ENCODE data around the gene GOLGA6A.

Gene GOLGA6A

DNA sequence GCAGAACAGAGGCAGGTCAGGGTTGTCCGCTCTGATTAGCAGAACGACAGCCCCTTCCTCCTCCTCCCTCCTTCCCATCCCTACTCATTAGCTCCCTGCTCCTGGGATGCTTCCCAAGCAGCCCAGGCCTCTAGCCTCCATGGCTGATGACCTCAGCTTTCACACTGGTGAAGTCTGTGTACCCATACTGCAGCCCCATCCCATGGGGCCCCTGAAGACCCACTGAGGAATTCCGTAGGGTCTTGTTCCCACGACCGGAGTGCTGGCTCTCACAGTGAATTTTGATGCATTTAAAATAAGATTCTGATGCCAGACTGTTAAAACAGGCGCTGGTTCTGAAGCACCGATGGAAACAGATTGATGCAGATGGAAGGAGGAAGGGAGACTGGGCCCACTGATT, 36.1 kb downstream of the GOLGA6A start:
- Mint-ChIP-seq H3K36me3 (no peaks in the 10 kb centered on the region), H3K4me3 (no peak overlapping the region), H3K4me1 (peaks cover 12% of the 10 kb centered on the region), H3K9me3 (no peaks in the 10 kb centered on the region), H3K27ac (no peak overlapping the region)
- DNase-seq (ENCODE audit: low spot score in 2 of 2) (no peak), ATAC-seq (no peak)

DNA sequence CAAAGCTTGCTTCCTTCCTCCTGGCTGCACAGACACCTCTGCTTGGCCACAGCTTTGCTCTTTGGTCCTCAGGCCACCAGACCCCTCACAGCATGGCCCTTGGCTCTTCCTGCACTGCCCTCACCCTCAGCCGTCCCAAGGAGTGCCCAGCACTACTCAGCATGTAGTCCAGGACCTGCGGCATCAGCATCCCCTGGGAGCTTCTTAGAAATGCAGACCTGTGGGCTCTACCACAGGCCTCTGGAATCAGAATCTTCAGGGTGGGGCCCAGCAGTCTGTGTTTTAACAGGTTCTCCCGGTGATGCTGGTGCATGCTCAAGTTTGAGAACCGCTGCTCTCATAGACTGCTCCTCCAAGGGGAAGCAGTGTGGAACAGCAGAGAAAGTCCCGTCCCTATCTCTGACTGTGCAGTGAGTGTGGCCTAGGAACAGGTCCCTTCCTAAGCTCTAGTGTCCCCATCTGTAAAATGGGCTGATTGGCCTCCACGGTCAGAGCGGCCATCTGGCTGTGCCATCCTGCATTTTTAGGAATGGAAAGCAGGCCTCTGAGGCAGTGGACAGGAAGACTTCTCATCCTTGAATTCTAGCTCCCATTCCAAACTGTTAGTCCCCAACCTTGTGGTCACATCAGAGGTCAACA, 36.6 kb downstream of the GOLGA6A start:
- ATAC-seq (no peak), DNase-seq (ENCODE audit: low spot score in 2 of 2) (no peak)
- no peaks in the 10 kb centered on the region for H3K36me3 Mint-ChIP-seq
- no peaks in the 10 kb centered on the region for H3K9me3 Mint-ChIP-seq
- H3K27ac Mint-ChIP-seq: peak overlapping the region; percentile 32
- no peak overlapping the region for H3K4me3 Mint-ChIP-seq
- H3K4me1 Mint-ChIP-seq: peaks cover 12% of the 10 kb centered on the region

DNA sequence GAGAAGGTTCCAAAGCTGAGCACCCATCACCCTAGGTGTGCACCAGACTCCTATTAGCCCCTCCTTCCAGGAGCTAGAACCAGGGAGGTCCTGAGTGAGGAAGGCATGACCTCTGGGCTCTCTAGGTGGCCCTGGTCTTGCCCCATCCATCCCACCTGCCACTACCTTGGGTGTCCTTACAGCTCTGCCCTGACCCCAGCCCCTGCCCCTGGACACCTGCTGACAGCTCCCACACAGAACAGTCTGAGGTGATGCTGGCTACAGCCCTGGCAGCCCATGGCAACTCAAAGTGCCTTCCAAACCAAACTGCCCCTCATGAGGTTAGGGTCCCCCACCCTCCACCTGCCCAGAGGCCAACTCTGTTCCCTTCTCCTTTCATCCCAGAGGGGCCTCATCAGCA, 37.2 kb downstream of the GOLGA6A start:
- DNase-seq (ENCODE audit: low spot score in 2 of 2) (no peak), ATAC-seq (no peak)
- Mint-ChIP-seq H3K4me1 (peaks cover 12% of the 10 kb centered on the region), H3K27ac (peak overlapping the region; percentile 32), H3K36me3 (no peaks in the 10 kb centered on the region), H3K4me3 (no peak overlapping the region), H3K9me3 (no peaks in the 10 kb centered on the region)

DNA sequence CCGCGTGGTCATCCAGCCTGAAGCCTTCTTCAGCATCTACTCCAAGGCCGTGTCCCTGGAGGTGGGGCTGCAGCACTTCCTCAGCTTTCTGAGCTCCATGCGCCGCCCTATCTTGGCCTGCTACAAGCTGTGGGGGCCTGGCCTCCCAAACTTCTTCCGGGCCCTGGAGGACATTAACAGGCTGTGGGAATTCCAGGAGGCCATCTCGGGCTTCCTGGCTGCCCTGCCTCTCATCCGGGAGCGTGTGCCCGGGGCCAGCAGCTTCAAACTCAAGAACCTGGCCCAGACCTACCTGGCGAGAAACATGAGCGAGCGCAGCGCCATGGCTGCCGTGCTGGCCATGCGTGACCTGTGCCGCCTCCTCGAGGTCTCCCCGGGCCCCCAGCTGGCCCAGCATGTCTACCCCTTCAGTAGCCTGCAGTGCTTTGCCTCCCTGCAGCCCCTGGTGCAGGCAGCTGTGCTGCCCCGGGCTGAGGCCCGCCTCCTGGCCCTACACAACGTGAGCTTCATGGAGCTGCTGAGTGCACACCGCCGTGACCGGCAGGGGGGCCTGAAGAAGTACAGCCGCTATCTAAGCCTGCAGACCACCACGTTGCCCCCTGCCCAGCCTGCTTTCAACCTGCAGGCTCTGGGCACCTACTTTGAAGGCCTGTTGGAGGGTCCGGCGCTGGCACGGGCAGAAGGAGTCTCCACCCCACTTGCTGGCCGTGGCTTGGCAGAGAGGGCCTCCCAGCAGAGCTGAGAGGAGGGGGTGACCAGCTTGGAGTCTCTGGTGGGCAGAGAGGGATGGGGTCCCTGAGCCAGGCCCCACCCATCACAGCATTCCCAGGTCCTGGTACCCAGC, 37.9 kb downstream of the GOLGA6A start:
- DNase-seq (ENCODE audit: low spot score in 2 of 2): no peak
- Mint-ChIP-seq H3K4me1 (peaks cover 12% of the 10 kb centered on the region), H3K27ac (no peak overlapping the region), H3K9me3 (no peaks in the 10 kb centered on the region), H3K4me3 (no peak overlapping the region), H3K36me3 (no peaks in the 10 kb centered on the region)
- no peak for ATAC-seq

DNA sequence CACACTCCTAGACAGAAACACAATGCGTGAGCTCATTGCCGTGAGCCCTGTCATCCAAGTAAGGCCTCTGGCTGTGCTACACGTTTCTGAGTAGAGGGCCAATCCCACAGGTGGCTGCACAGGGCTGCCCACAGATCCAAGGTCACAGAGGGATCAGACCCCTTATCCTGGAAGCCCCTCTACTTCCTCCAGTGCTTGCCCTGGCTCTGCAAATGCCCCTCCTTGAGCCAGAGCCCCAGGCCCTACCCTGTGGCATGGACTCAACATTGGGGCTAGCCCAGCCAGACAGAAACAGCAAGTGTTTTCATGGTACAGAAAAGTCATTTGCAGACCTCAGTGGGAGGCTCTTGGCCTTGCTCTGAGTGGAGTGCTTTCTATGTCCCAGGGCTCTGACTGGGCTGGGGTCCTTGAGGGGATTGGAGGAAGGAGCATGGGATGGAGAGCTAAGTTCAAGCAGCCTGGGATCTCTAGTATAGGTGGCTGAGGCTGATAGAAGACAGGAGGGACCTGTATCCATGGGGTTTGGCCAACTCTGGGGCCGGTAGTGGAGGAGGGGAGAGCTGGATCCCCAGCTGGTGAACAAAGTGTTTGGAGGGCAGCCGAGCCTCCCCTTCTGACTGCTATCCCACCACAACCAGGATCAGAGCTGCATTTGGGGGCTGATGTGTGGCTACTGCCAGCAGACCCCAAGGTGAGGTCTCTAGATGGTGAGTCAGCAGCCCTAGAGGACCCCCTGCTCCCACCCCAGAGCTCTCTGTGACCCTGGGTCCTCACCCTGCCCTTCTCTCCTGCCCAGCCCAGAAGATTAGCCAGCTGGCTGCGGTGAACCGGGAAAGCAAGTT, 38.7 kb downstream of the GOLGA6A start:
- no peak for ATAC-seq
- no peaks in the 10 kb centered on the region for H3K9me3 Mint-ChIP-seq
- peaks cover 4% of the 10 kb centered on the region for H3K36me3 Mint-ChIP-seq
- DNase-seq (ENCODE audit: low spot score in 2 of 2): no peak
- H3K4me3 Mint-ChIP-seq: no peak overlapping the region
- peak overlapping the region; percentile 56 for H3K27ac Mint-ChIP-seq
- H3K4me1 Mint-ChIP-seq: peaks cover 14% of the 10 kb centered on the region

DNA sequence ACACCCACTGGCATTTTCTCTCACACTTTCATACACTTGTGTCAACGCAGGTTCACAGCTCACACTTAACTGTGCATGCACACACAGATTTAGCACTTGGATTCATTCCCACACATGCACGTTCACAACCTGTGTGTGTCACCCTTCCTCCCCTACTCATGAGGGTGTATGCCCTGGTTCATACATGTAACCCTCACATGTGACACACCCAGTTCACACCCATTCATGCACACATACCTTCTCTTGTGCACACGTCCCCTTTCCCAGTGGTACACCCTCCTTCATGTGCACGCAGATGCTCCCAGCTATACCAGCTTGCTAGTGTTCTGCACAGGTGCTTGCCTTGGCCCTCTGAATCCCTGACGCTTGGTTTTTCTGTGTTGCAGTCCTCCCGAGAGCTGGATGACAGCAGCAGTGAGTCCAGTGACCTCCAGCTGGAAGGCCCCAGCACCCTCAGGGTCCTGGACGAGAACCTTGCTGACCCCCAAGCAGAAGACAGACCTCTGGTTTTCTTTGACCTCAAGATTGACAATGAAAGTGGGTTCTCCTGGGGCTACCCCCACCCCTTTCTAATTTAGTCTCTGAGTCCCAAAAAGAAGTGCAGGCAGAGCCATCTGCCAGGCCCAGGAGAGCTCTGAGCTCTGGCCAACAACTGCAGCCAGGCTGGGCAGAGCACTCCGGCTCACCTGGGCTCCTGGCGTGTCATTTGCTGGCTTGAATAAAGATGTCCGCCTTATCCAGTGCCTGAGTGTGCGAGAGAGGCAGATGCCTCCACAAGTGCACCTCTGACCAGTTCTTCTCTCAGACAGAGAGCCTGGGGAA, 39.5 kb downstream of the GOLGA6A start:
- Mint-ChIP-seq H3K4me3 (no peak overlapping the region), H3K9me3 (no peaks in the 10 kb centered on the region), H3K36me3 (peaks cover 12% of the 10 kb centered on the region), H3K27ac (peak overlapping the region; percentile 56), H3K4me1 (peaks cover 10% of the 10 kb centered on the region)
- ATAC-seq (no peak), DNase-seq (ENCODE audit: low spot score in 2 of 2) (no peak)

DNA sequence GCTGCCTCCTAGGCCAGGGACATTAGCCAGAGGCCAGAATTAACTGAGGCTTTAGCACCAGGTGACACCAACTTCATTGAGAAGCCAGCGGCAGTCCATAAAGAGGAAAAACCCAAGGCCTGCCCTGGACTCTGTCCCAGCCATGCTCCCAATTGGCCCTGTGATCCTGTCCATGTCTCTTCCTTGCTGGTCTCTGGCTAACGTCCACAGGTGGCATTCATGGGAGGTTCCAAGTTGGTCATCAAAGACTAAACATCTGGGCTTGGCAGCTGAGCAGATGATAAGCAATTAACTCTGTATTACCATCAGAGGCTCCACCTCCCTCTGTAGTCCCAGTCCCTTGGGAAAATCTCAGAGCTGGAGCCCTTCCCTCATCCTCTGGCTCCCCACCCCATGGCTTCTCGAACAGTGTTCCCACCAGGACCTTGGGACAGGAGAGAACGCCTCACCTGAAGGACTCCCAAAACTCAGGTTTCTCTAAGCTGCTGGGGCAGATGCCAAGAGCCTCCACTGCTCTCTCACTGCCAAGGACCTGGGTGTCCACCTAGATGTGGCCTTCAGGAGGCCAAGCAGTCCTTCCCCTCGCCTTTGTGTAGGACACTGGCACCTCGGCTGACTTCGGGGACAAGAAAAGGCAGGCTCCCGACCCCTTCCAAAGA, 40.4 kb downstream of the GOLGA6A start:
- ATAC-seq (no peak), DNase-seq (ENCODE audit: low spot score in 2 of 2) (no peak)

DNA sequence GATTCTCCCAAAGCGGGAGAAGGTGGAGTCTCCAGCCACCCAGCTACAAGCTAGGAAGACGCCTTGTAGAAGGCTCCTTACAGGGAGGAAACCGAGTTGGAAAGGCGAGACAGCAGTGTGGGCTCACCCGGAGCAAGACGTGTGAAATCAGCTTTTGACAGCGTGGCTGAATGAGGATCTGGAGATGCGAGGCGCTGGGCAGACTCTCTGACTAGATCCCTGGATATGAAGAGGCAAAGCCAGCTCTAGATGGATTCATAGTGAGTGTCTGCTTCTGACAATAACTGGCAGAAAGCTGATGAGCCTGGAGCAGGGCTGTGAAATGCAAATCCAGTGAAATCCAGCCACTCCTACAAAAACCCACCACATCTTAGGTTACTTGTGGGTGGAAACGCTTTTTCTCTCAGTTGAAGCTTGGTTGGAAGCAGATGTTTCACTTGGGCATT, 41.0 kb downstream of the GOLGA6A start:
- Mint-ChIP-seq H3K27ac (peak overlapping the region; percentile 56), H3K36me3 (peaks cover 25% of the 10 kb centered on the region), H3K4me1 (peaks cover 13% of the 10 kb centered on the region), H3K9me3 (no peaks in the 10 kb centered on the region), H3K4me3 (no peak overlapping the region)
- ATAC-seq (no peak), DNase-seq (ENCODE audit: low spot score in 2 of 2) (no peak)

More for the DNA sequence above, 40.4 kb downstream of the GOLGA6A start:
- Mint-ChIP-seq H3K9me3 (no peaks in the 10 kb centered on the region), H3K36me3 (peaks cover 21% of the 10 kb centered on the region), H3K4me1 (peaks cover 13% of the 10 kb centered on the region), H3K27ac (peak overlapping the region; percentile 56), H3K4me3 (no peak overlapping the region)

DNA sequence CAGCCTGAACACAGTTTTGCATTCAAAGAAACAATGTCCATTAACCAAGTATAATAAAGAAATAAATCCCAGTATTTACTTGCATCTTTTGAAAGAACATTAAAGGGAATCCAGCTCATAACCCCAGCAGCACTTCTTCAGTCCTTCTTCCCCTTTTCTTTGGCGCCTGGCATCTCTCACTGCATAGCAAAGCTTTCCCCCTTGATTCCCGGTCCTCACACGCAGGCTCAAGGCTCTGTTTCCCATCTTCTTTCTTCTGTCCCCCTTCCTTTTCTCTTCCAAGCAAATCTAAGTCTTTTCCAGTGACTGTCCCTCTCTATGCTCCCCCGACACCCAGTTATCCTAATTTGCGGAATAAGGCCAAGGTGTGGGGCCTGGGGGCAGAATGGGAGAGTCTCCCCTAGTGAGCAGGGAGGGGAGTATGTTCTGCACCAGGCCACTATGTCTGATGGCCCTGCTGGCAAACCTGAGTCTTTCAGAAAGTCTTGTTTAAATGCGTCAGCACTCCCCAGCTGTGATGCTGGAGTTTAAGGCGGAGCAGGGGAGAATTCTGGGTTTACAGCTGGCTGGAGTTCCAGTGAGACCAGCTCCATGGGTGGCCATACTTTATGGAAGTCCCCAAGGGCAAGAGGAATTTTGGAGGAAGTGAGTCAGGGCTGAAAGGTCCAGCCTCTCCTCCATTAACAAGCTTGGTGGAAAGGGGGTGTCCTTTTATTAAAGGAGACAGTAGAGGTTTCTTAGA, 42.1 kb downstream of the GOLGA6A start:
- no peaks in the 10 kb centered on the region for H3K9me3 Mint-ChIP-seq
- H3K4me1 Mint-ChIP-seq: peaks cover 13% of the 10 kb centered on the region
- ATAC-seq: no peak
- H3K4me3 Mint-ChIP-seq: no peak overlapping the region
- DNase-seq (ENCODE audit: low spot score in 2 of 2): no peak
- peak overlapping the region; percentile 69 for H3K27ac Mint-ChIP-seq
- peaks cover 35% of the 10 kb centered on the region for H3K36me3 Mint-ChIP-seq

DNA sequence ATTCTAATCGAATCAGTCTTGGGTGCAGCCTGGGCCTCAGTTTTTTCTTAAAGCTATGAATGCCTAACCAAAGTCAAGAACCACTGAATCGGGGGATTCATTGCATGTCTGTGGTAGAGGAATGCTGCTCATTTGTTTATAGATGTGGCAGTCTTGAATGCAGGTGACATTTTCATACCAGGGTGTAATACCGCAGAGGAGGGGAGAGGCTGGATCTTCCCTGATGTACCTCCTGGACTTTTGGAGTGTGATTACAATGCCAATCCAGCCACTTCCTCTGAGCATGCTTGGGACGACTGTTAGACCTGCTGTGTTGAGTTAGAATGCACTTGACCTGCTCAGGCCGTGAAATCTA, 42.7 kb downstream of the GOLGA6A start:
- Mint-ChIP-seq H3K4me3 (no peak overlapping the region), H3K36me3 (peaks cover 40% of the 10 kb centered on the region), H3K27ac (peak overlapping the region; percentile 89), H3K9me3 (no peaks in the 10 kb centered on the region), H3K4me1 (peaks cover 13% of the 10 kb centered on the region)
- no peak for DNase-seq (ENCODE audit: low spot score in 2 of 2)
- ATAC-seq: no peak

DNA sequence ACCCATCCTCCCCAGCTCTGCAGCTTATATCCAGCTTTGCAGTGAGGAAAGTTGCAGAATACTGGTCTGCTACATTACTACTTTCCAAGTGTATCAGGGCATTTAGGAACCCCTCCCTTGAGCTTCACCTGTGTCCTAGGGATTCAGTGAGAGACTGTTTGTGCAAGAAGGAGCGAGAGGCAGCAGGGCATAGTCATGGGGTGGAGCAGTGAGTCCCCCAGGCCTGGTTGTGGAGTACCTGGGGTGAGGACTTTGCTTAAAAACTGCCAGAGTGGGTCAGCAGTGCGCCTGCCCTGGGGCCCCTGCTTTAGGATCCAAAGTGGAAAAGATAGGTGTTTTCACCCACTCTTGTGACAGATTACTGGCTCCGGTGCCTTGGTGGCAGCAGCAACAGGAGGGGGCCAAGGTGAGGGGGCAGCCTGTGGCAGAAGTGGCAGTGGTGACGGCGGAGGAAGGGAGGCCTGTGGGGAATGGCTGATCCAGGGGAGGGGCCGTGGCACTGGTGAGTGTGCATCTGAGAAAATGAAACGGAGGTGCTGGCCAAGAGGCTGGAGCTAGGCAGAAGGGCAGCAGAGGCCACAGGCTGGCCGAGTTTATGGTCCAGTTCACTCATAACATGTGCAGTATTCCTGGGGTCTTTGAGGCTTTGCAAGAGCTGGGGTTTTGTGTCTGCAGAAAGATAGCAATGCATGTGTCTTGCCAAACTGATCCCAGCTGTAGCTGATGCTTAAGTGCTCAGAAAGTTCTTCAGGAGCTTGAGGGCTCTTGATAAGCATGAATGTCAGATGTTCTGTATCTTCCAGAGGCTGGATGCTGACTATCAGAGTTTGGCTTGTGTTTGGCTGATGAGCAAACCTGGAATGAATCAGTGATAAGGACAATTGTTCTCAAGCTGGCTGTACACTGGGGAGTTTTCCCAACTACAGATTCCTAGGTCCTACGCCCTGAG, 43.4 kb downstream of the GOLGA6A start:
- DNase-seq (ENCODE audit: low spot score in 2 of 2) (no peak), ATAC-seq (no peak)
- Mint-ChIP-seq H3K4me3 (no peak overlapping the region), H3K4me1 (peaks cover 13% of the 10 kb centered on the region), H3K36me3 (peaks cover 46% of the 10 kb centered on the region), H3K27ac (peak overlapping the region; percentile 89), H3K9me3 (no peaks in the 10 kb centered on the region)

DNA sequence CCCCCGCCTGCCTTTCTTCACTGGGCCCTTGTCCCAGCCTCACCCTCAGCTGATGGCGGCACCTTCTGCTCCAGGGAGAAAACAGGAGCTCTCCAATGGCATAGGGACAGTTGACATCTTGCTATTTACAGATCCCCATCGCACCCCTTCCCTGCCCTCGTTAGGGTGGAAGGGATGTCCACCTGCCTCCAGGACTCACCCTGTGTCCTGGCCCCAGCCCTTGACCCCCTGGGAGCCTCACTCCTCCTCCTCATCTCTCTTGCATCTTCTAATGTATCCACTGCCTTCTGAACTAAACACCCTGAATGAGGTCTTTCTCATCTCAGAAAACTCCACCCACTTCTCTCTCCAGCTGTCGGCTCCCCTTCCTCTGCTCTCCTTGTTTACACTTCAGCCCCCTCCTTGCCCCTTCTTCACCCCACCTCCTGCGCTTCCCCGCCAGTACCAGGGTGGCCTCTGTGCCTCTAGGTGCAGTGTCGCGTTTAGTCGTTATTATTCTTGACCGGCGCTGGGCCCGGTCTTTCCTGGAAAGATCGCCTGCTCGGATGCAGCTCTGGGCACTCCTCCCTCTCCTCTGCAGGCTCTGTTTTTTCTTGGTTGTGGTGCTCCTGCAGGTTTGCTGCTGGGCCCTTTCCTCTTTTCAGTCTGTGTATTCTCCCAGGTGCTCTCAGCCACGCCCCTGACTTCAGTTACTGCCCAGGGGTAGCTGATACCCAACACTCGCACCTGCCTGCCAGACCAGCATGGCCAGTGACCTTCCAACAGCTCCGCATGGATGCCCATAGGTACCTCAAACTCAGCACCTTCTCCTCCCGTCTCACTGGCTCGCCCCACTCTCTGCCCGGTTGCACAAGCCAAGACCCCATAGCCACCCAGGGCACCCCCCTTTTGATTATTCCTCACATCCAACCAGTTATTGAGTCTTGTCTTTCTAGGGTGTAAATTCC, 44.9 kb downstream of the GOLGA6A start:
- H3K4me1 Mint-ChIP-seq: peaks cover 13% of the 10 kb centered on the region
- no peak overlapping the region for H3K4me3 Mint-ChIP-seq
- peaks cover 50% of the 10 kb centered on the region for H3K36me3 Mint-ChIP-seq
- ATAC-seq (no peak), DNase-seq (ENCODE audit: low spot score in 2 of 2) (no peak)
- peak overlapping the region; percentile 89 for H3K27ac Mint-ChIP-seq
- H3K9me3 Mint-ChIP-seq: no peaks in the 10 kb centered on the region
